ENCODE data around the gene EIF4E1B. TPM values are rescaled to one million over a fixed set of nuclear protein-coding genes. Genes with fewer than 3 reads are reported as not detected.

The EIF4E1B gene
- total RNA-seq, 2 donors from 2014 or later: 1.6 TPM; not detected in 1

- Histone ChIP-seq H3K4me3 (no peak overlapping the region), H3K27me3 (replicated peaks; ENCODE audit: insufficient read depth) (peaks cover 8% of the 10 kb centered on the region), H3K36me3 (no peaks in the 10 kb centered on the region), H3K9me3 (no peaks in the 10 kb centered on the region), H3K27ac (no peak overlapping the region), H3K4me1 (replicated peaks) (no peaks in the 10 kb centered on the region)
- no peak for DNase-seq (ENCODE audit: low spot score)
- intact Hi-C loops (cut with DNase I): no loop called here
- WGBS: 79% methylated on average over 18 of the region's 18 CpGs
- TF ChIP-seq CTCF (IDR thresholded peaks at IDR 0.05) (no peak), POLR2A (IDR thresholded peaks at IDR 0.05) (no peak), POLR2AphosphoS5 (IDR thresholded peaks at IDR 0.05) (no peak)
These were observed 43.4 kb downstream of the EIF4E1B start for GRCh38 chr5:176673651-176674583.

DNA sequence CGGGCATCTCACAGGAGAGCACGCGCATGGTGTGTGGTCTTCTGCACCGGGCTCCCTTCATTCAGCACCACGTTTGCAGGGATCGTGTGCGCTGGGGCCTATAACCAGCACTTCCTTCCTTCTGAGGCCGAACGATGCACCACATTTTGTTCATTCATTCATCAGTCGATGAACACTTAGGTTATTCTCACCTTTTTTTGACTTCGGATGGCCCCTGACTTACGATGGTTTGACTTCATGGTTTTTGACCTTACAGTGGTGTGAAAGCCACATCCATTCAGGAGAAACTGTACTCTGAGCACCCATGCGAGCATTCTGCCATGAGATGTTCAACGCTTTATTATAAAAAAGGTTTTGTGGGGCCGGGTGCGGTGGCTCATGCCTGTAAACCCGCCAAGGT is 44.3 kb downstream of the EIF4E1B start:
- TF ChIP-seq POLR2AphosphoS5 (IDR thresholded peaks at IDR 0.05): no peak
- no peak for TF ChIP-seq POLR2A (IDR thresholded peaks at IDR 0.05)
- no peak for TF ChIP-seq CTCF (IDR thresholded peaks at IDR 0.05)
- intact Hi-C loops (cut with DNase I): no loop called here
- H3K36me3 ChIP-seq: no peaks in the 10 kb centered on the region
- WGBS: 87% methylated on average over 17 of the region's 17 CpGs
- no peaks in the 10 kb centered on the region for H3K9me3 ChIP-seq
- no peaks in the 10 kb centered on the region for H3K4me1 ChIP-seq (replicated peaks)
- DNase-seq (ENCODE audit: low spot score): no peak
- no peak overlapping the region for H3K4me3 ChIP-seq
- peaks cover 13% of the 10 kb centered on the region for H3K27me3 ChIP-seq (replicated peaks; ENCODE audit: insufficient read depth)
- H3K27ac ChIP-seq: no peak overlapping the region

DNA sequence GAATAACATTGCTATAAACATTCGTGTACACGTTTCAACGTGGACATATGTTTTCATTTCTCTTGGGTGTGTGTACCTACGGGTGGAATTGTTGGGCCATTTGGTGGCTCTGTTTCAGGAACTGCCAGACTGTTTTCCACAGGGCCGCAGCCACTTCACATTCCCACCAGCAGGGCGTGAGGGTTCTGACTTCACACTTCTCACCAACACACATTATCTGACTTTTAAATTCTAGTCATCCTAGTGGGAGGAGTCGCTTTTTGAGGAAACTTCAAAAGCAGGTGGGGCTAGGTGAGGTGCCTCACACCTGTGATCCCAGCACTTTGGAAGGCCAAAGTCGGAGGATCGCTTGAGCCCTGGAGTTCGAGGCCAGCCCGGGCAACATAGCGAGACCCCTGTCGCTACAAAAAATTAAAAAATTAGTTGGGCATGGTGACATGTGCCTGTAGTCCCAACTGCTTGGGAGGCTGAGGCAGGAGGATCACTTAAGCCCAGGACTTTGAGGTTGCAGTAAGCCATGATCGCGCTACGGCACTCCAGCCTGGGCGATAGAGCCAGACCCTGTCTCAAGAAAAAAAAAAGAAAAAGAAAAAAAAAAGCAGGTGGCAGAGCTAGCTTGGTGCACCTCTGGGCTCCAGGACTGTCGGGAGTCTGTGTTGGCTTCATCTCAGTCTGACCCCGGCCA is 45.3 kb downstream of the EIF4E1B start:
- no peak for DNase-seq (ENCODE audit: low spot score)
- H3K27me3 ChIP-seq (replicated peaks; ENCODE audit: insufficient read depth): peaks cover 15% of the 10 kb centered on the region
- no peak overlapping the region for H3K4me3 ChIP-seq
- no peaks in the 10 kb centered on the region for H3K36me3 ChIP-seq
- TF ChIP-seq CTCF (IDR thresholded peaks at IDR 0.05): peak in 1 of 4 experiments; percentile 38
- TF ChIP-seq POLR2A (IDR thresholded peaks at IDR 0.05): no peak
- no peaks in the 10 kb centered on the region for H3K4me1 ChIP-seq (replicated peaks)
- H3K27ac ChIP-seq: no peak overlapping the region
- intact Hi-C loops (cut with DNase I): no loop called here
- 65% methylated on average over 19 of the region's 19 CpGs for WGBS
- H3K9me3 ChIP-seq: no peaks in the 10 kb centered on the region

DNA sequence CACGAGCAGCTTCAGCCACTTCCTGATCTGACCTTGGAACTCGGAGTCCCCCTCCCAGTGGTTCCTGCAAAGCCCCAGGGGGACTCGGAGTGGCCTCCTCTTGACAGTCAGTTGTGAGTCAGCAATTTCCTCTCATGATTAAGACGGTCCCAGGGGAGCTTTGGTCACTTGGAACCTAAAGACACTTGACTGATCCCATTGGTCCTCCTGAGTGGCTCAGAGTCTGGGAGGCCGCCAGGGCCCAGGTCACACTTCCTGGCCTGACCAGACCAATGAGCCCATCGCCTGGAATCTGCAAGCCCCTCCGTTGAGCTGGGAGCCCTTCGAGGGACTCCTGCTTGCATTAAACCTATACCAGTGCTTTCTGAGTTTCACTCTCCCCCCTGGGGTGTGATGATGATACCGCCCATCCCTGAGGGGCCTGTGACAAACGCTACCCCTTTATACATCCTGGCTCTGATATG is 45.9 kb downstream of the EIF4E1B start:
- TF ChIP-seq POLR2AphosphoS5 (IDR thresholded peaks at IDR 0.05) (no peak), POLR2A (IDR thresholded peaks at IDR 0.05) (no peak), CTCF (IDR thresholded peaks at IDR 0.05) (no peak)
- H3K27me3 ChIP-seq (replicated peaks; ENCODE audit: insufficient read depth): peaks cover 15% of the 10 kb centered on the region
- no peak overlapping the region for H3K27ac ChIP-seq
- no peaks in the 10 kb centered on the region for H3K4me1 ChIP-seq (replicated peaks)
- intact Hi-C loops (cut with DNase I): no loop called here
- no peak for DNase-seq (ENCODE audit: low spot score)
- no peaks in the 10 kb centered on the region for H3K9me3 ChIP-seq
- 58% methylated on average over 9 of the region's 10 CpGs for whole genome bisulfite sequencing
- H3K36me3 ChIP-seq: no peaks in the 10 kb centered on the region
- H3K4me3 ChIP-seq: no peak overlapping the region
